Activated T-cell treated with anti-CD3 and anti-CD28 coated beads for 24 hours (primary cell): ENCODE data around the gene CCN6.

Experiments
- DNase-seq: peaks from one replicate; pipeline ENCODE4 v3.0.0-alpha.2; 2020; ENCODE audit warnings: low read depth

The CCN6 gene

GRCh38 chr6:112054001-112054400 is at the start of gene CCN6:
CCN6 (plus strand) TSS chr6:112054104; CDS start chr6:112054358, 254 bp downstream.
- no peak for DNase-seq

GRCh38 chr6:112004201-112005012 is 49.5 kb upstream of the CCN6 start:
- DNase-seq = no peak

GRCh38 chr6:112005013-112005371 is 48.9 kb upstream of the CCN6 start:
- DNase-seq = no peak

- no peak for DNase-seq
Measured at GRCh38 chr6:112007254-112007653, 46.6 kb upstream of the CCN6 start.

GRCh38 chr6:112007805-112008204 is 46.1 kb upstream of the CCN6 start:
- no peak for DNase-seq

- no peak for DNase-seq
Measured at GRCh38 chr6:112008482-112008881, 45.4 kb upstream of the CCN6 start.

GRCh38 chr6:112010328-112010727 is 43.6 kb upstream of the CCN6 start:
- DNase-seq = no peak

- no peak for DNase-seq
Measured at GRCh38 chr6:112013051-112013450, 40.9 kb upstream of the CCN6 start.

- no peak for DNase-seq
Measured at GRCh38 chr6:112014483-112014882, 39.4 kb upstream of the CCN6 start.

- no peak for DNase-seq
Measured at GRCh38 chr6:112015725-112016124, 38.2 kb upstream of the CCN6 start.

GRCh38 chr6:112016320-112016719 is 37.6 kb upstream of the CCN6 start:
- DNase-seq = peak; percentile 57

- DNase-seq = no peak
Measured at GRCh38 chr6:112017169-112017568, 36.7 kb upstream of the CCN6 start.

GRCh38 chr6:112017760-112018537 is 36.0 kb upstream of the CCN6 start:
- no peak for DNase-seq

- no peak for DNase-seq
Measured at GRCh38 chr6:112018619-112019416, 35.1 kb upstream of the CCN6 start.

GRCh38 chr6:112019589-112019988 is 34.3 kb upstream of the CCN6 start:
- no peak for DNase-seq

GRCh38 chr6:112021691-112022310 is 32.1 kb upstream of the CCN6 start:
- no peak for DNase-seq

GRCh38 chr6:112022749-112023148 is 31.2 kb upstream of the CCN6 start:
- no peak for DNase-seq

GRCh38 chr6:112024464-112024863 is 29.4 kb upstream of the CCN6 start:
- no peak for DNase-seq

- no peak for DNase-seq
Measured at GRCh38 chr6:112026933-112027332, 27.0 kb upstream of the CCN6 start.

GRCh38 chr6:112027942-112028674 is 25.8 kb upstream of the CCN6 start:
- peak; percentile 40 for DNase-seq

GRCh38 chr6:112029045-112029822 is 24.7 kb upstream of the CCN6 start:
- peak; percentile 58 for DNase-seq
